Astrocyte (in vitro differentiated cells and primary cell): ENCODE measurements around the gene ZNF454. TPM values are rescaled to one million over a fixed set of nuclear protein-coding genes. Genes with fewer than 3 reads are reported as not detected.

Experiments used
- DNase-seq: peaks from one replicate; pipeline ENCODE4 v3.0.0-alpha.2; 2010; ENCODE audit warnings: low read depth
- FAIRE-seq: peaks from 2 replicates; lab custom pipeline; 2011; peaks lifted over from hg19 to GRCh38; lab: Jason Lieb, UNC
- H2AFZ ChIP-seq: 2 replicates; pipeline ENCODE4 v1.6.0; 2012; ENCODE audit warnings: low read depth, low read length, inconsistent platforms
- H3K27ac ChIP-seq: 2 replicates; pipeline ENCODE4 v1.5.1; 2011; ENCODE audit warnings: low read depth, low read length, inconsistent platforms
- H3K27me3 ChIP-seq: 2 replicates; pipeline ENCODE4 v1.6.0; 2011; ENCODE audit warnings: low read length, inconsistent platforms; ENCODE audit not compliant: insufficient read depth
- H3K36me3 ChIP-seq: 2 replicates; pipeline ENCODE4 v1.5.1; 2011; ENCODE audit warnings: low read length, inconsistent platforms; ENCODE audit not compliant: insufficient read depth
- H3K4me1 ChIP-seq: 2 replicates; pipeline ENCODE4 v1.5.1; 2011; ENCODE audit warnings: low read length, inconsistent platforms; ENCODE audit not compliant: insufficient read depth
- H3K4me2 ChIP-seq: 2 replicates; pipeline ENCODE4 v1.6.0; 2012; ENCODE audit warnings: low read length, inconsistent platforms
- H3K4me3 ChIP-seq: 2 replicates; pipeline ENCODE4 v1.5.1; 2011; ENCODE audit warnings: low read depth, mild to moderate bottlenecking, low read length, inconsistent platforms; ENCODE audit not compliant: insufficient read depth
- H3K79me2 ChIP-seq: 2 replicates; pipeline ENCODE4 v1.6.0; 2012; ENCODE audit warnings: mild to moderate bottlenecking, low read length, inconsistent platforms; ENCODE audit not compliant: insufficient read depth
- H3K9ac ChIP-seq: 2 replicates; pipeline ENCODE4 v1.6.0; 2012; ENCODE audit warnings: mild to moderate bottlenecking, low read length, inconsistent platforms
- H3K9me3 ChIP-seq: 2 replicates; pipeline ENCODE4 v1.5.1; 2012; ENCODE audit warnings: low read depth, mild to moderate bottlenecking, low read length, inconsistent platforms; ENCODE audit not compliant: insufficient read depth
- H4K20me1 ChIP-seq: 2 replicates; pipeline ENCODE4 v1.6.0; 2012; ENCODE audit warnings: low read length, inconsistent platforms; ENCODE audit not compliant: insufficient read depth
- H3K27ac Mint-ChIP-seq: one replicate; pipeline ENCODE4 v1.8.0; 2021; ENCODE audit warnings: mild to moderate bottlenecking, mixed read lengths; ENCODE audit not compliant: unreplicated experiment
- H3K27me3 Mint-ChIP-seq: one replicate; pipeline ENCODE4 v1.8.0; 2021; ENCODE audit warnings: low read depth, mixed read lengths; ENCODE audit not compliant: unreplicated experiment
- H3K36me3 Mint-ChIP-seq: one replicate; pipeline ENCODE4 v1.8.0; 2021; ENCODE audit warnings: low read depth, mixed read lengths; ENCODE audit not compliant: unreplicated experiment
- H3K4me1 Mint-ChIP-seq: one replicate; pipeline ENCODE4 v1.8.0; 2021; ENCODE audit warnings: low read depth, mixed read lengths; ENCODE audit not compliant: unreplicated experiment
- H3K4me3 Mint-ChIP-seq: one replicate; pipeline ENCODE4 v1.8.0; 2021; ENCODE audit warnings: mild to moderate bottlenecking, moderate library complexity, mixed read lengths; ENCODE audit not compliant: unreplicated experiment
- H3K9me3 Mint-ChIP-seq: one replicate; pipeline ENCODE4 v1.8.0; 2021; ENCODE audit warnings: mild to moderate bottlenecking, mixed read lengths; ENCODE audit not compliant: unreplicated experiment
- EZH2 ChIP-seq: IDR thresholded peaks from 2 replicates; pipeline ENCODE4 v1.6.1; 2012; ENCODE audit warnings: mild to moderate bottlenecking, low read length, inconsistent platforms; ENCODE audit not compliant: insufficient read depth
- total RNA-seq: library from RNA; stranded (reverse); gene quantifications from 2 replicates; pipeline ENCODE4 v1.2.1, GENCODE V29; 2021
- TF ChIP-seq, protein P1 (sequence below): IDR thresholded peaks from 2 replicates; pipeline ENCODE4 v1.5.1; 2011; ENCODE audit warnings: low read depth, mild to moderate bottlenecking, inconsistent platforms, low read length, moderate library complexity; ENCODE audit not compliant: insufficient read depth

ZNF454 gene
- total RNA-seq, 1 donor from 2014 or later: not detected

DNA sequence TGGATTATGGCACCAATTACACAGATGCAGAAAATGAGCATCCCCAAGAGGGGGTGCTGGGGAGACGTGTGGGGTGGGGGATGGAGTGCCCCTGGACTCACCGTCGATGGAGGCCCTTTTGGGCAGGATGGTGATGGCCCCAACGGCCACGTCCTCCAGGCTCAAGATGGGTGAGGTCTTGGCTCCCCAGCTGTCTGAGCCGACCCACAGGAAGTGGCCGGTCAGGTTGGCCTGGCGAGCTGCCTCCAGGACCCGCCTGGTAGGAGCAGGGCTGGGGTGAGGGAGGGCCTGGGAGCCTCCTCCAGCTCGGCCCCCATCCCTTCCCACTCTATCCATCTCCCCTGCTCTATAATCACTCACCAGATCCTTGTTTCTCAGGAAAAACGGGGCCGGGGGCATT is 49.5 kb downstream of the ZNF454 start:
- Mint-ChIP-seq H3K27ac (no peak overlapping the region), H3K36me3 (peaks cover 2% of the 10 kb centered on the region)
- FAIRE-seq: no peak

DNA sequence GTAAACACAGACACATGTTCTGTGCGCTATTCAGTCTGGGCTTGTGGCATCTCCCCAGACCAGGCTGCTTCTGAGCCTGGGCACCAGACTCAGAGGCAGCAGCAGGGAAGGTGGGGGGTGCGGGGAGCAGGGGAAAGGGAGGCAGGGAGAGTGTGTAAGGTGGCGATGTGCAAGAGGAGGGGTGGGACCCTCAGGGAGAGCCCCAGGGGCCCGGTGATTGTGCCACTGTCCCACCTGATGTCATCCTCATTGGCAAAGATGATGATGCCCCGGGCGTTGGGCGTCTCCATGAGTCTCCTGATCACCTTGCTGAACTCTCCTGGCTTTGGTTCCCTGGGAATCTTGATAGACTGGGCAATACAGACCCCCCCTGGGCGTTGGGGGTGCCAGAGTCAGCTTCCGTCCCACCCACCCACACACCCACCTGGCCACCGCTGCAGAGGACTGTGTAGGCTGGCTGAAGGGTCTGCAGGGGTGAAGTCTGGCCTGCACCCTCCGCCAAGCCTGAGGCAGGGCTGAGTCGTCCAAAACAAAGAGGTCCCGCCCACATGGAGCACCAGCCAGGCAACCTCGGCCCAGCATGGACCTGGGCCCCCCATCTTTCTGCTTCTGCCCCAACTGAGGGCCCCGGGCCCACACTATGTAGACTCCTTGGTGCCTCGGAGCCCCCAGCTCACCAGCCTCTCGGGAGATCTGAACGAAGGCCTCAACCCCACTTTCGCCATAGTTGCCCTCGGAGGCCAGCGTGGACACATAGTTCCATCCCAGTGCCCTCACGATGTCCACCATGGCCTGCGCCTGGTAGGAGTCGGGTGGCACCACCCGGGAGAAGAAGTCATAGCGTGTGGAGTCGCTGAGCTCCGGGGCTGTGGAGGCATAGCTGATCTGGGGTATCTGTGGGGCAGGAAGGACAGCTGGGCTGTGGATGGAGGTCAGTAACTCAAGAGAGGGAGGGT is 50.5 kb downstream of the ZNF454 start:
- no peak overlapping the region for H3K4me3 ChIP-seq
- H3K36me3 ChIP-seq: no peaks in the 10 kb centered on the region
- H3K27ac Mint-ChIP-seq: no peak overlapping the region
- H3K9ac ChIP-seq: no peak overlapping the region
- no peaks in the 10 kb centered on the region for H3K79me2 ChIP-seq
- H3K27me3 ChIP-seq: peaks cover 3% of the 10 kb centered on the region
- no peak overlapping the region for H3K27ac ChIP-seq
- H4K20me1 ChIP-seq: no peaks in the 10 kb centered on the region
- H3K27me3 Mint-ChIP-seq: peaks cover 36% of the 10 kb centered on the region
- peaks cover 2% of the 10 kb centered on the region for H3K36me3 Mint-ChIP-seq
- no peaks in the 10 kb centered on the region for H3K4me1 ChIP-seq
- H3K4me1 Mint-ChIP-seq: peaks cover 3% of the 10 kb centered on the region
- TF ChIP-seq, protein P1, sequence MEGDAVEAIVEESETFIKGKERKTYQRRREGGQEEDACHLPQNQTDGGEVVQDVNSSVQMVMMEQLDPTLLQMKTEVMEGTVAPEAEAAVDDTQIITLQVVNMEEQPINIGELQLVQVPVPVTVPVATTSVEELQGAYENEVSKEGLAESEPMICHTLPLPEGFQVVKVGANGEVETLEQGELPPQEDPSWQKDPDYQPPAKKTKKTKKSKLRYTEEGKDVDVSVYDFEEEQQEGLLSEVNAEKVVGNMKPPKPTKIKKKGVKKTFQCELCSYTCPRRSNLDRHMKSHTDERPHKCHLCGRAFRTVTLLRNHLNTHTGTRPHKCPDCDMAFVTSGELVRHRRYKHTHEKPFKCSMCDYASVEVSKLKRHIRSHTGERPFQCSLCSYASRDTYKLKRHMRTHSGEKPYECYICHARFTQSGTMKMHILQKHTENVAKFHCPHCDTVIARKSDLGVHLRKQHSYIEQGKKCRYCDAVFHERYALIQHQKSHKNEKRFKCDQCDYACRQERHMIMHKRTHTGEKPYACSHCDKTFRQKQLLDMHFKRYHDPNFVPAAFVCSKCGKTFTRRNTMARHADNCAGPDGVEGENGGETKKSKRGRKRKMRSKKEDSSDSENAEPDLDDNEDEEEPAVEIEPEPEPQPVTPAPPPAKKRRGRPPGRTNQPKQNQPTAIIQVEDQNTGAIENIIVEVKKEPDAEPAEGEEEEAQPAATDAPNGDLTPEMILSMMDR: no peak
- no peak for TF ChIP-seq EZH2
- H2AFZ ChIP-seq: no peak overlapping the region
- H3K4me2 ChIP-seq: no peak overlapping the region
- peaks cover 40% of the 10 kb centered on the region for H3K9me3 Mint-ChIP-seq
- H3K9me3 ChIP-seq: peaks cover 33% of the 10 kb centered on the region
- FAIRE-seq (no peak), DNase-seq (no peak)
- H3K4me3 Mint-ChIP-seq: no peak overlapping the region

More for the DNA sequence above, 49.5 kb downstream of the ZNF454 start:
- Histone ChIP-seq H3K9me3 (peaks cover 38% of the 10 kb centered on the region), H3K9ac (no peak overlapping the region), H4K20me1 (no peaks in the 10 kb centered on the region), H3K27ac (no peak overlapping the region), H3K4me3 (no peak overlapping the region), H3K79me2 (no peaks in the 10 kb centered on the region), H3K27me3 (peaks cover 3% of the 10 kb centered on the region), H2AFZ (no peak overlapping the region), H3K4me1 (no peaks in the 10 kb centered on the region), H3K36me3 (no peaks in the 10 kb centered on the region), H3K4me2 (no peak overlapping the region)
- TF ChIP-seq EZH2: no peak
- TF ChIP-seq, protein P1: no peak
- Mint-ChIP-seq H3K9me3 (peaks cover 39% of the 10 kb centered on the region), H3K27me3 (peaks cover 30% of the 10 kb centered on the region), H3K4me1 (peaks cover 1% of the 10 kb centered on the region), H3K4me3 (no peak overlapping the region)
- DNase-seq: no peak
